HCT116 (cell line): ENCODE data around the gene ARPP21. TPM values are rescaled to one million over a fixed set of nuclear protein-coding genes. Genes with fewer than 3 reads are reported as not detected.

Source experiments
- ATAC-seq: fragments of 200-7000 bp; cut with Tn5 transposase; 2 replicates; pipeline ENCODE4 v1.9.1; 2020; ENCODE audit warnings: mild to moderate bottlenecking, moderate library complexity
- BruUV-seq: library from RNA; stranded (reverse); fragments of 400-500 nt; replicated peaks from 2 replicates; lab custom pipeline; 2021; lab: Mats Ljungman, UMichigan
- CTCF ChIA-PET: fragments of 300-600 bp; sonication (Branson Sonifier 250); formaldehyde crosslinking; loops from one replicate; lab custom pipeline; 2021; ENCODE audit warnings: antibody characterized with exemption; lab: Charles Lee
- POLR2A ChIA-PET: fragments of 300-600, 350-600 bp; sonication (Branson Sonifier 250); formaldehyde crosslinking; loops from one replicate; lab custom pipeline; 2021; ENCODE audit warnings: antibody characterized with exemption; lab: Charles Lee
- RAD21 ChIA-PET, 2 experiments: fragments of 300-600 bp; sonication (Branson Sonifier 250); formaldehyde crosslinking; loops; one replicate each; lab custom pipeline; 2023; ENCODE audit warnings: low total read pairs in 2 of 2; ENCODE audit not compliant: uncharacterized antibody in 2 of 2, unreplicated experiment in 2 of 2, low non-redundant PET in 1 of 2; lab: Charles Lee
- DNase-seq: peaks from one replicate; pipeline ENCODE4 v3.0.0-alpha.2; 2010; ENCODE audit warnings: low read depth, low spot score
- H2AFZ ChIP-seq: fragments of 200-600 bp; shearing (Covaris generic), sonication (generic); 2 replicates; pipeline ENCODE4 v1.6.1; 2017; ENCODE audit warnings: low read depth, mixed run types, mixed read lengths, antibody characterized with exemption, low read length; ENCODE audit not compliant: poor library complexity, severe bottlenecking
- H3K27ac ChIP-seq: 2 replicates; pipeline ENCODE4 v1.5.1; 2012; ENCODE audit warnings: low read depth, low read length
- H3K27me3 ChIP-seq: fragments of 200-600 bp; sonication (generic); 2 replicates; pipeline ENCODE4 v1.6.1; 2016; ENCODE audit warnings: mixed run types, low read length, mixed read lengths; ENCODE audit not compliant: insufficient read depth
- H3K36me3 ChIP-seq, 2 experiments: fragments of 200-500 bp in 1 of 2; fragments of 200-600 bp in 1 of 2; sonication (Bioruptor generic) in 1 of 2; sonication (generic) in 1 of 2; 2 replicates each; pipeline versions ENCODE4 v1.5.1 to v1.6.1; 2014 to 2016; ENCODE audit warnings: low read length in 2 of 2, inconsistent platforms in 1 of 2, mixed read lengths in 1 of 2, mixed run types in 1 of 2; ENCODE audit not compliant: insufficient read depth in 2 of 2, control insufficient read depth in 1 of 2
- H3K4me1 ChIP-seq, 2 experiments: fragments of 200-600 bp in 1 of 2; sonication (generic) in 1 of 2; 2 replicates each; pipeline versions ENCODE4 v1.5.1 to v1.6.1; 2012 to 2017; ENCODE audit warnings: low read length in 2 of 2, inconsistent platforms in 1 of 2, mild to moderate bottlenecking in 1 of 2, mixed read lengths in 1 of 2, mixed run types in 1 of 2, moderate library complexity in 1 of 2; ENCODE audit not compliant: insufficient read depth in 2 of 2, control insufficient read depth in 1 of 2
- H3K4me2 ChIP-seq: fragments of 200-600 bp; sonication (generic); 2 replicates; pipeline ENCODE4 v1.6.1; 2017; ENCODE audit warnings: mixed run types, low read length, mixed read lengths
- H3K4me3 ChIP-seq, 2 experiments: fragments of 200-600 bp in 1 of 2; sonication (generic) in 1 of 2; replicated peaks in 1 of 2; 2 replicates each; pipeline ENCODE4 v1.5.1; 2011 to 2016; ENCODE audit warnings: low read length in 2 of 2, control low read depth in 1 of 2, low read depth in 1 of 2, mild to moderate bottlenecking in 1 of 2, mixed read lengths in 1 of 2, mixed run types in 1 of 2
- H3K79me2 ChIP-seq: fragments of 200-600 bp; sonication (generic); 2 replicates; pipeline ENCODE4 v1.6.1; 2017; ENCODE audit warnings: mild to moderate bottlenecking, mixed run types, low read length, moderate library complexity, mixed read lengths; ENCODE audit not compliant: insufficient read depth
- H3K9ac ChIP-seq: fragments of 200-600 bp; sonication (generic); 2 replicates; pipeline ENCODE4 v1.6.1; 2016; ENCODE audit warnings: low read length, mixed read lengths
- H3K9me2 ChIP-seq: fragments of 200-600 bp; sonication (generic), shearing (Covaris generic); 2 replicates; pipeline ENCODE4 v1.6.1; 2017; ENCODE audit warnings: mixed run types, mild to moderate bottlenecking, moderate library complexity; ENCODE audit not compliant: insufficient read depth
- H3K9me3 ChIP-seq, 2 experiments: fragments of 200-500 bp in 1 of 2; fragments of 200-600 bp in 1 of 2; sonication (Bioruptor generic) in 1 of 2; sonication (generic) in 1 of 2; 2 replicates each; pipeline ENCODE4 v1.6.1; 2014 to 2017; ENCODE audit warnings: low read length in 2 of 2, mixed read lengths in 2 of 2, inconsistent platforms in 1 of 2, low read depth in 1 of 2, mild to moderate bottlenecking in 1 of 2, mixed run types in 1 of 2, moderate library complexity in 1 of 2; ENCODE audit not compliant: control insufficient read depth in 1 of 2, insufficient read depth in 1 of 2
- H4K20me1 ChIP-seq: fragments of 200-600 bp; sonication (generic), shearing (Covaris generic); 2 replicates; pipeline ENCODE4 v1.6.1; 2017; ENCODE audit warnings: mixed run types, mild to moderate bottlenecking, moderate library complexity; ENCODE audit not compliant: insufficient read depth
- CEBPB ChIP-seq: IDR thresholded peaks from 2 replicates; pipeline ENCODE4 v1.6.1; 2012; ENCODE audit warnings: low read depth
- CTCF ChIP-seq, 3 experiments: fragments of 200-600 bp in 1 of 3; sonication (generic) in 1 of 3; IDR thresholded peaks in 2 of 3; conservative IDR thresholded peaks in 1 of 3; 2 replicates each; pipeline ENCODE4 v1.5.1; 2012 to 2017; ENCODE audit warnings: low read depth in 2 of 3, low read length in 2 of 3, antibody characterized with exemption in 1 of 3, borderline replicate concordance in 1 of 3, control low read depth in 1 of 3, mild to moderate bottlenecking in 1 of 3, mixed read lengths in 1 of 3, mixed run types in 1 of 3, moderate library complexity in 1 of 3; ENCODE audit not compliant: insufficient read depth in 1 of 3
- EGR1 ChIP-seq: IDR thresholded peaks from 2 replicates; pipeline ENCODE4 v1.6.1; 2012; ENCODE audit warnings: low read depth
- JUND ChIP-seq: IDR thresholded peaks from 2 replicates; pipeline ENCODE4 v1.6.1; 2012
- POLR2A ChIP-seq: IDR thresholded peaks from 2 replicates; pipeline ENCODE4 v1.7.0; 2011; ENCODE audit warnings: borderline replicate concordance; ENCODE audit not compliant: insufficient read depth, insufficient read length; ENCODE audit errors: extremely low read depth
- SIN3A ChIP-seq: IDR thresholded peaks from 2 replicates; pipeline ENCODE4 v1.6.1; 2012; ENCODE audit warnings: low read depth
- SRF ChIP-seq: IDR thresholded peaks from 2 replicates; pipeline ENCODE4 v1.6.1; 2012; ENCODE audit warnings: low read depth
- YY1 ChIP-seq: IDR thresholded peaks from 2 replicates; pipeline ENCODE4 v1.6.1; 2011; ENCODE audit warnings: low read length, low read depth, moderate library complexity, mild to moderate bottlenecking; ENCODE audit not compliant: insufficient replicate concordance; ENCODE audit errors: extremely low read depth
- intact Hi-C: fragments of 100-400 bp; cut with micrococcal nuclease; formaldehyde crosslinking; loops from 2 replicates; pipeline ENCODE4 v1.10.0; 2022
- total RNA-seq: library from RNA; stranded (reverse); gene quantifications from one replicate; pipeline ENCODE4 v1.2.1, GENCODE V29; 2021; ENCODE audit not compliant: unreplicated experiment
- TF ChIP-seq, protein P1 (sequence below): IDR thresholded peaks from 2 replicates; pipeline ENCODE4 v1.6.1; 2012

Gene ARPP21
- total RNA-seq, 1 experiment from 2014 or later = not detected

GRCh38 chr3:35677797-35678196, 38.5 kb downstream of the ARPP21 start:
- Histone ChIP-seq H3K9me3 (peaks cover 5 to 15% of the 10 kb centered on the region in 2 experiments; a peak in 2 of 4 replicates), H2AFZ (no peak overlapping the region), H3K4me1 (no peaks in the 10 kb centered on the region), H3K4me3 (no peak overlapping the region), H3K9me2 (no peaks in the 10 kb centered on the region), H3K79me2 (no peaks in the 10 kb centered on the region), H3K36me3 (no peaks in the 10 kb centered on the region), H3K4me2 (no peak overlapping the region), H4K20me1 (no peaks in the 10 kb centered on the region), H3K9ac (no peak overlapping the region), H3K27me3 (no peaks in the 10 kb centered on the region)
- intact Hi-C loops = no loop called here
- POLR2A ChIA-PET = no interaction called here
- BruUV-seq = no TSS peak
- DNase-seq (no peak), ATAC-seq (no peak)
- RAD21 ChIA-PET = no interaction called here
- CTCF ChIA-PET = no interaction called here
- TF ChIP-seq POLR2A (no peak), SRF (no peak), YY1 (no peak), CTCF (IDR thresholded peaks at IDR 0.05 in 2 of 3, conservative IDR thresholded peaks at IDR 0.05 in 1 of 3; ENCODE audit: borderline replicate concordance in 1 of 3, insufficient read depth in 1 of 3, low read depth in 2 of 3, low read length in 2 of 3) (no peak), JUND (no peak)
- TF ChIP-seq, protein P1, sequence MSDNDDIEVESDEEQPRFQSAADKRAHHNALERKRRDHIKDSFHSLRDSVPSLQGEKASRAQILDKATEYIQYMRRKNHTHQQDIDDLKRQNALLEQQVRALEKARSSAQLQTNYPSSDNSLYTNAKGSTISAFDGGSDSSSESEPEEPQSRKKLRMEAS = no peak
- TF ChIP-seq, all 23 proteins: peak for 0
- no peak overlapping the region for H3K27ac ChIP-seq

DNA sequence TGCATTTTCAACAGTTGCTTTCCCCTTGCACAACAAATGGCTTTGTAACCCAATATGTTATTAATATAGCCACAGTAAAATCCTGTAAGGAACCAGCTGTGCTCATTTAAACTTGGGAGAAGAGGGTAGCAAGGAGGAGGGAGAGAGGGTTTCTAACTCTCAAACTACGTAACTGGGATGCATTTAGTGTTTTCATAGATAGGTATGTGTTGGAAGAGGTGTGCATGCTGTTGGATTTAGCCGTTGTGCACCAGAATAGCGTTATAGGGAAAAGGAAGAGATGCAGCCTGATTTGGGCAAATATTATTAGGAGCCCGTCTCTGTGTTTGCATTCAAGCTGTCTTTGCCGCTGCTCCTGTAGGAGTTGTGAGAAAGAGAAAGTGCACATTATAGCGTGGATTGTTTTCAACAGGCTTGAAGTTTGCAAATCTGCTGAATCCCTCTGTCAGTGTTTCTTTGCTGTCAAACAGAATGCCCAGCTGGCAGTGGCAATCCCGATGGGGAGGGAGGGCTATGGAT, 39.4 kb downstream of the ARPP21 start:
- POLR2A ChIA-PET = no interaction called here
- Histone ChIP-seq H3K9ac (no peak overlapping the region), H4K20me1 (no peaks in the 10 kb centered on the region), H2AFZ (no peak overlapping the region), H3K79me2 (no peaks in the 10 kb centered on the region), H3K4me2 (no peak overlapping the region), H3K9me3 (peaks cover 4 to 15% of the 10 kb centered on the region in 2 experiments; a peak in 2 of 4 replicates), H3K9me2 (no peaks in the 10 kb centered on the region), H3K36me3 (no peaks in the 10 kb centered on the region), H3K4me3 (no peak overlapping the region), H3K27me3 (no peaks in the 10 kb centered on the region), H3K27ac (no peak overlapping the region), H3K4me1 (no peaks in the 10 kb centered on the region)
- no TSS peak for BruUV-seq
- ATAC-seq (no peak), DNase-seq (no peak)
- no peak for TF ChIP-seq JUND
- TF ChIP-seq CEBPB = no peak
- TF ChIP-seq SIN3A = no peak
- TF ChIP-seq, protein P1 = no peak
- no peak for TF ChIP-seq YY1
- TF ChIP-seq EGR1 = no peak
- intact Hi-C loops = no loop called here
- CTCF ChIA-PET = no interaction called here
- RAD21 ChIA-PET = no interaction called here
